Right lobe of liver (tissue), 6 donors: ENCODE data around the gene BEST2. TPM values are rescaled to one million over a fixed set of nuclear protein-coding genes. Genes with fewer than 3 reads are reported as not detected.

Experiments used
- ATAC-seq, 4 donors: fragments of 200-7000 bp; cut with Tn5 transposase; one replicate each; pipeline ENCODE4 v1.9.1; 2020; ENCODE audit warnings: mild to moderate bottlenecking in 4 of 4, moderate library complexity in 4 of 4
- DNase-seq, 3 donors: peaks; one replicate each; pipeline ENCODE4 v3.0.0-alpha.2; 2020
- H3K27ac ChIP-seq, 3 donors: fragments of 200-600 bp; one replicate each; pipeline ENCODE4 v1.8.0; 2022
- H3K27me3 ChIP-seq, 2 donors: fragments of 200-600 bp; one replicate each; pipeline ENCODE4 v1.8.0; 2022
- H3K36me3 ChIP-seq, 4 donors: fragments of 200-600 bp; sonication (generic) in 1 of 4; one replicate each; pipeline versions ENCODE4 v1.5.1 to v1.8.0; 2017 to 2022; ENCODE audit warnings: control low read depth in 1 of 4
- H3K4me1 ChIP-seq, 4 donors: fragments of 200-600 bp; sonication (generic) in 1 of 4; one replicate each; pipeline versions ENCODE4 v1.5.1 to v1.8.0; 2017 to 2022; ENCODE audit warnings: control low read depth in 1 of 4
- H3K4me3 ChIP-seq, 3 donors: fragments of 200-600 bp; one replicate each; pipeline ENCODE4 v1.8.0; 2022
- H3K9me3 ChIP-seq, 4 donors: fragments of 200-600 bp; sonication (generic) in 1 of 4; one replicate each; pipeline versions ENCODE4 v1.5.1 to v1.8.0; 2017 to 2022; ENCODE audit warnings: control low read depth in 1 of 4
- POLR2A ChIP-seq: fragments of 450-650 bp; IDR thresholded peaks from one replicate; pipeline ENCODE4 v1.6.1; 2017; ENCODE audit warnings: antibody characterized with exemption, mild to moderate bottlenecking
- WGBS: methylation state at CpG from one replicate; pipeline ENCODE4 v1.1.6; 2018; ENCODE audit warnings: low coverage, low lambda C conversion rate; ENCODE audit not compliant: insufficient coverage; ENCODE audit errors: missing lambda C conversion rate; 5-methylcytosine and 5-hydroxymethylcytosine counted together
- intact Hi-C, 2 donors: fragments of 100-400 bp; cut with DNase I; formaldehyde crosslinking; loops; one replicate each; pipeline versions ENCODE4 v1.11.2 to v1.14.1; 2022
- total RNA-seq, 6 experiments: library from RNA; depleted of rRNA in 2 of 6; stranded (reverse); fragments of >200 nt in 2 of 6; fragmentation: NEBNext Ultra II Directional in 3 of 6; extraction: Animal tissue kit (Norgen Biotek cat#: 25700) in 3 of 6; gene quantifications; one replicate each; pipeline versions ENCODE4 v1.1.0 to v1.2.4, GENCODE V29; 2016 to 2023
- TF ChIP-seq, protein P1 (sequence below), 4 donors: fragments of 200-600 bp in 3 of 4; fragments of 450-650 bp in 1 of 4; IDR thresholded peaks; one replicate each; pipeline versions ENCODE4 v1.5.1 to v1.8.0; 2016 to 2022; ENCODE audit warnings: antibody characterized with exemption in 4 of 4, mild to moderate bottlenecking in 2 of 4
- donor health status: DM: no; HTN: yes; CAD: no.
- donor health status: DM: no; HTN: no; CAD: no.
- donor health status: DM: no; HTN: no; CAD: no.
- donor health status: DM: no; HTN: yes; CAD: no.
- donor health status: DM: no; HTN: yes; CAD: no.

BEST2 gene
- total RNA-seq, 6 experiments from 2014 or later: not detected

DNA sequence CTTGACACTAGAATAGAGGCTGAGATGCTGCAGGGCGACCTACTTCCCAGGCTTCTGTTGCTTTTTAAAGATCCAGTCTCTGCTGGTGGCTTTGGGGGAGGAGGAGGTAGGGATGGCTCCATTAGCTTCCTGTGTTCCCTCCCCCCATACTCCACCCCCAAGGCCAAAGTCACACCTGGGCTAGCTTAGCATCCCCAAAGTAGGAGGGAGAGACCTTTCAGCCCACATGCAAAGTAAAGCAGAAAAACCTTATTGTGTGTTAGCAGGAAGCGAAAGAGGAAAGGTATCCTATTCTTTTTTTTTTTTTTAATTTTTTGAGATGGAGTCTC is 24.6 kb upstream of the BEST2 start:
- 100% methylated on average over 1 of the region's 2 CpGs for WGBS
- no peak overlapping the region for H3K27ac ChIP-seq
- TF ChIP-seq, protein P1, sequence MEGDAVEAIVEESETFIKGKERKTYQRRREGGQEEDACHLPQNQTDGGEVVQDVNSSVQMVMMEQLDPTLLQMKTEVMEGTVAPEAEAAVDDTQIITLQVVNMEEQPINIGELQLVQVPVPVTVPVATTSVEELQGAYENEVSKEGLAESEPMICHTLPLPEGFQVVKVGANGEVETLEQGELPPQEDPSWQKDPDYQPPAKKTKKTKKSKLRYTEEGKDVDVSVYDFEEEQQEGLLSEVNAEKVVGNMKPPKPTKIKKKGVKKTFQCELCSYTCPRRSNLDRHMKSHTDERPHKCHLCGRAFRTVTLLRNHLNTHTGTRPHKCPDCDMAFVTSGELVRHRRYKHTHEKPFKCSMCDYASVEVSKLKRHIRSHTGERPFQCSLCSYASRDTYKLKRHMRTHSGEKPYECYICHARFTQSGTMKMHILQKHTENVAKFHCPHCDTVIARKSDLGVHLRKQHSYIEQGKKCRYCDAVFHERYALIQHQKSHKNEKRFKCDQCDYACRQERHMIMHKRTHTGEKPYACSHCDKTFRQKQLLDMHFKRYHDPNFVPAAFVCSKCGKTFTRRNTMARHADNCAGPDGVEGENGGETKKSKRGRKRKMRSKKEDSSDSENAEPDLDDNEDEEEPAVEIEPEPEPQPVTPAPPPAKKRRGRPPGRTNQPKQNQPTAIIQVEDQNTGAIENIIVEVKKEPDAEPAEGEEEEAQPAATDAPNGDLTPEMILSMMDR (IDR thresholded peaks at IDR 0.05): no peak
- no peak for TF ChIP-seq POLR2A
- no peaks in the 10 kb centered on the region for H3K27me3 ChIP-seq
- intact Hi-C loops: loop anchor here in 1 of 2 donors (10.0 kb wide), 1 partner anchor 48 kb away; the partner anchor contains the start of gene HOOK2
- DNase-seq (no peak), ATAC-seq (no peak)
- peaks cover 0 to 25% (median 11%) of the 10 kb centered on the region in 4 donors for H3K4me1 ChIP-seq
- H3K9me3 ChIP-seq: no peaks in the 10 kb centered on the region
- H3K36me3 ChIP-seq: peaks cover 0 to 27% (median 17%) of the 10 kb centered on the region in 4 donors
- no peak overlapping the region for H3K4me3 ChIP-seq

DNA sequence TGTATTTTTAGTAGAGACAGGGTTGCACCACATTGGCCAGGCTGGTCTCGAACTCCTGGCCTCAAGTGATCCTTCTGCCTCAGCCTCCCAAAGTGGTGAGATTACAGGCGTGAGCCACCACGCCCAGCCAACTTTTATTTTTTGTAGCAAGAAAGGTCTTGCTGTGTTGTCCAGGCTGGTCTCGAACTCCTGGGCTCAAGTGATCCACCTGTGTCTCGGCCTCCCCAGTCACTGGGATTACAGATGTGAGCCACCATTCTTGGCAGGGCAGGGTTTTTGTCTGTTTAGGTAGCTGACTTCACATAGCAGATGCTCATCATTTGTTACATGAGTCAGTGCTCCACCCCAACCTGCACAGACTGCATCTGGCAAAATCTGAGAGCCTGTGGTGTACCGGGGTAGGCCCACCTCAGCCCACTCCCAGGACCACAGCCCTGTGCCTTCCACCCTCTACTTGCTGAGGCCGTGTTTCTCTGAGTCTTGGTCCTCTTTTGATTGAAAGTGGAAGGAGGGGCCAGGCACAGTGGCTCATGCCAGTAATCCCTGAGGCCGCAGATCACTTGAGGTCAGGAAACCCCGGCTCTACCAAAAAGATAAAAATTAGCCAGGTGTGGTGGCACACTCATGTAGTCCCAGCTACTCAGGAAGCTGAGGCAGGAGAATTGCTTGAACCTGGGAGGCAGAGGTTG is 23.7 kb upstream of the BEST2 start:
- TF ChIP-seq, protein P1 (IDR thresholded peaks at IDR 0.05): no peak
- TF ChIP-seq POLR2A: no peak
- Histone ChIP-seq H3K36me3 (peaks cover 0 to 27% (median 17%) of the 10 kb centered on the region in 4 donors), H3K4me3 (no peak overlapping the region), H3K27ac (no peak overlapping the region), H3K9me3 (no peaks in the 10 kb centered on the region), H3K4me1 (peaks cover 0 to 32% (median 16%) of the 10 kb centered on the region in 4 donors), H3K27me3 (no peaks in the 10 kb centered on the region)
- WGBS: 100% methylated on average over 4 of the region's 9 CpGs
- ATAC-seq (no peak), DNase-seq (no peak)
- intact Hi-C loops: loop anchor here in 1 of 2 donors (10.0 kb wide), 1 partner anchor 47 kb away; the partner anchor contains the start of gene HOOK2

DNA sequence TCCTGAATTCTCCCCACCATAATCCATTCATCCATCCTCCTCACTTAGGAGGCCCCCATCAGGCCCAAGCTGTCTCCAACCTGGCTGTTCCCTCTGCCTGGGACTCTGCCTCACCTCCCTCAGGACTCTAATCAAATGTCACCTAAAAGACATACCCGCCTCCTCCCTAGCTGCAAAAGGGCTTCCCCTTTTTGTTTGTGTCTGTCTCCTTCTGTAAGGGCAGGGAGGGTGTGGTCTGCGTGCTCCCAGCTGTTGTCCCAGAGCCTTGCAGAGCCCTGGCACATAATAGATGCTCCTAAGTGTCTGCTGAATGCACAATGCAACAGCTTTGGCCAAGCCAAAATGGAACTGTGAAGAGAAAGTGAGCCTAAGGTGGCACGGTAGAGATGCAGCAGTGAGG is 21.5 kb upstream of the BEST2 start:
- H3K36me3 ChIP-seq: peaks cover 0 to 27% (median 17%) of the 10 kb centered on the region in 4 donors
- ATAC-seq (no peak), DNase-seq (no peak)
- H3K27ac ChIP-seq: no peak overlapping the region
- no peaks in the 10 kb centered on the region for H3K9me3 ChIP-seq
- H3K4me1 ChIP-seq: peaks cover 0 to 34% (median 15%) of the 10 kb centered on the region in 4 donors
- H3K4me3 ChIP-seq: no peak overlapping the region
- TF ChIP-seq POLR2A: no peak
- TF ChIP-seq, protein P1 (IDR thresholded peaks at IDR 0.05): no peak
- intact Hi-C loops: no loop called here
- no peaks in the 10 kb centered on the region for H3K27me3 ChIP-seq
- 66% methylated on average over 2 of the region's 3 CpGs for WGBS

DNA sequence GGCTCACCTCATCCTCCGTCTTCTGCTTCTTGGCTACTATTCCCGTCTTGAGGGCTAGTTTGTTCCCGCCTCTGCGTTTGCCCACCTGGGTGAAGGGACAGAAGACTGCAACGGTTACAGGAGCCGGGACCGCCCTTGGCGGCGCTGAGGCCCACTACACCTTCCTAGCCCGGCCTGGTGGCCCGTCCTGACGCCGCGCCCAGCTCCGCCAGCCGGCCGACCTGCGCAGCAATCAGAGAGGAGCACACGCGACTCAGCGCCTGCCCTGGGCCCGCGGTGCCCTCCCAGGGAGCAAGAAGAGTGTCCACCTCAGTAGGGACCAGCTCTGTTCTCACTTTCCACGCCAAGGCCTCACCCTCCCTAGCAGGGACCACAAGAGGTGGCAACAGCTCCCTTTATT is 20.3 kb upstream of the BEST2 start:
- ATAC-seq (no peak), DNase-seq (no peak)
- no peak for TF ChIP-seq POLR2A
- TF ChIP-seq, protein P1 (IDR thresholded peaks at IDR 0.05): no peak
- Histone ChIP-seq H3K27ac (no peak overlapping the region), H3K36me3 (peaks cover 0 to 27% (median 17%) of the 10 kb centered on the region in 4 donors), H3K27me3 (no peaks in the 10 kb centered on the region), H3K4me1 (peaks cover 0 to 37% (median 15%) of the 10 kb centered on the region in 4 donors), H3K4me3 (no peak overlapping the region), H3K9me3 (no peaks in the 10 kb centered on the region)
- intact Hi-C loops: no loop called here
- 100% methylated on average over 1 of the region's 24 CpGs for WGBS
